CD4-positive, alpha-beta T cell treated with Interleukin-6 for 4 hours (primary cell): ENCODE data around the gene FGF2.

Source experiments
- DNase-seq: peaks from one replicate; pipeline ENCODE4 v3.0.0-alpha.2; 2020; ENCODE audit warnings: mixed read lengths

FGF2 gene

DNA sequence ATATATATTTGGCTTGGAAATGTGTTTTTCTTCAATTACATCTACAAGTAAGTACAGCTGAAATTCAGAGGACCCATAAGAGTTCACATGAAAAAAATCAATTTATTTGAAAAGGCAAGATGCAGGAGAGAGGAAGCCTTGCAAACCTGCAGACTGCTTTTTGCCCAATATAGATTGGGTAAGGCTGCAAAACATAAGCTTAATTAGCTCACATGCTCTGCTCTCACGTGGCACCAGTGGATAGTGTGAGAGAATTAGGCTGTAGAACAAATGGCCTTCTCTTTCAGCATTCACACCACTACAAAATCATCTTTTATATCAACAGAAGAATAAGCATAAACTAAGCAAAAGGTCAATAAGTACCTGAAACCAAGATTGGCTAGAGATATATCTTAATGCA is 69.6 kb downstream of the FGF2 start:
- DNase-seq: no peak

DNA sequence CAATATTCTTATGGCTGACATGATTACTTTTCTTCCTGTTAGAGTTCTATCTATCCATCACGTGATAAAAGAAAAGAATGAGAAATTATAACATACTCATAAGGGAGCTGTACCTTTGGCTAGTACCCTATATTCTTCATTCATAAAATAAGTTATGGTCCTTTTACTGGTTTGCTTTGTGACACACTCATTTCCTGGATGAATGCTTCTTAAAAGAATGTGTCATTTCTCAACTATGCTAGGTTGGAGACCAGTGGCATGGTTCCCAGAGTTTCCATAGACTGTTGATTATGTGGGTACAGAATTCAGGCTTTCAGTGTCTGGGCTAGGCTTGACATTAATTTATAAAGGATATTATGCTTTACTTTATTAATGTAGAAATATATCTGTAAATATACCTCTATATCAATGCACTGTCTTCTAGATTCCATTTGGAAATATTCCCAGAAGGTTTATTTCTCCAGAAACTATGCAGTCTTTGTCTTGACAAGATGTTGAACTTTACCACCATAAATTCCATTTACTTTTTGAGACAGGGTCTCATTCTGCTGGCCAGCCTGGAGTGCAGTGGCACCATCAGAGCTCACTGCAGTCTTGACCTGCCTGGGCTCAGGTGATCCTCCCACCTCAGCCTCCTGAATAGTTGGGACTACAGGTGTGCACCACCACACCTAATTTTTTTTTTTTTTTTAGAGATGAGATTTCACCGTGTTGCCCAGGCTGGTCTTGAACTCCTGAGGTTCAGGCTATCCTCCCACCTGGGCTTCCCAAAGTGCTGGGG is 71.9 kb downstream of the FGF2 start:
- no peak for DNase-seq

DNA sequence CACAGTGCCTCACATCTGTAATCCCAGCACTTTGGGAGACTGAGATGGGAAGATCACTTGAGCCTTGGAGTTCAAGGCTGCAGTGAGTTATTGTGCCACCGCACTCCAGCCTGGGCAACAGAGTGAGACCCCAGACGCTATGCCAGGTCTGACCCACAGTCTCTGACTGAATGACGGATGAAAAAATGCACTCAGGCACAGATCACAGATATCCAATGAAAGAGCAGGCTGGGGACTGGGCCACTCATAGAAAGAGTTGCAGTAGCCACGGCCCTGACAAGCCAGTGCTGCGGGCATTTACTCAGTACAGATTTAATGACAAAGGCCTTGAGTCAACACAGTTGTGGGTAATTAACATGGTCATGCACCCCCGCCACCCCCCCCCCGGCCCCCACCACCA is 73.1 kb downstream of the FGF2 start:
- no peak for DNase-seq

DNA sequence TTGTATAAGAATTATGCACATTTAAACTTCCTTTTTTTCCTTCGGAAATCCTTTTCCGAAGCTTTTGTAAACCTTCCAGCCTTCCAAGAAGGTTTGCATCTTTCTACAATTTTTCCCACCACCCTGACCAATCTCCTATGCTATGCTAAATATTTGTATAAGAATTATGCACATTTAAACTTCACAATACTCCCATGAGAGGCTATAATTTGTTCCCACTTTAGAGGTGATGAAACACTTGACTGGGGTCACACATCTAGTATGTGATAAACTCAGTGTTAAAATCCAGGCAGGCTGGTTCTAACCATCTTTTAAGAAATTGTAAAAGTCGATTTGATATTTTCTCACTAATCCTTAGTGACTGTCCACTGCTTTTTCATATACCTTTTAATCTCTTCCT is 73.7 kb downstream of the FGF2 start:
- DNase-seq: no peak

DNA sequence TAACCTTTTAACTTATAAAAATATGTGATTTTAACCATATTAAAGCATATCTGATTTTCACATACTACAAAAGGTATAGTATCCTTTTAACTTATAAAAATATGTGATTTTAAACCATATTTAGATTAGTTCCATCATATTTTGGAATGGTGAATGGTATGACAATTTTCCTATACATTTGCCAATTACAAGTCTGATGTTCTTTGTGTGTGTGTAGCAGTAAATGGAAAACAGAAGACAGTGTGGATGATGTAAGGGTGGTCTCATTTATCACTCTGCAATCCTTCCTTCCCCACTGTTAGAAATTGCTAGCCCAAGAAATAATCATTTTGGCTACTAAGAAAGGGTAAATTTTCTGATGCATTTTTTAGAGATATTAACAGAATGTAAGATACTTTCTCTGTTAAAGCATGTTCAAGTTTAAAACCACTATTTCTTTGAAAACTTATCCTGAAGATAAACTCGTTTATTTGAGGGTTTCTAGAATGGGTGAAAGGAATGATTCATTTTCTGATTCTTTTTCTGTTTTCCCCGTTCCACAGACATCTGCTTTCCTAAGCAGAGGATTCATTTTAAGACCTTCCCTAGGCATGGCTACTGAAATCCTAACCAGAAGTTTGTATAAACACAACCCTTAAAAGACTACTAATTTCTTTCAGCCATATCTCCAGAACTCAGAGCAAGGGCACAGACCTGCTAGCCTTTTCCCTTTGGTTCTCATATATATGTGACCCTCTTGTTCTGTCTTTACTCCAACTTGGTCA is 74.8 kb downstream of the FGF2 start:
- no peak for DNase-seq

DNA sequence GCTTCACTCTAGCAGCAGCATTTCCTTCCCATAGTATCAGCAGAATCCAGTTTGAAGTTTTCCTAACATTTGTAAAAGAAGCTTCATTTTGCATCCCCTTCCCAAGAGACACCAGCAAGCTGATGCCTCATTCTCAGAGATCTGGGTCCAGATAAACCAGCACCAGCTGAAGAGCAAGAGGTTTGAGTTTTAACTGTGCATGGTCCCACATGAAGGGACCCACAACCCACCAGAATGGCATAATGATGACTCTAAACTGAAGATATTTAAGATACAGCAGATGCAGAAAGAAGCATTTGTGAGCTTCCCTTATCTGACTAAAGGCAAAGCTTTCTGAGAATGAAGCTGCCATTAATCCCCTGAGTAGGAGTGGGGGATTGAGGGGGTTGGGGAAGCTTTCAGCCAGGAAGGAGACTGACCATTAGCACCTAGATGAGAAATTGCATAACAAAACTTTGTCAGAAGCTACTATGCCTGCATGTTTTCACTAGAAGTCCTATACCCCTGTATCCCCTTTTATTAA is 77.2 kb downstream of the FGF2 start:
- DNase-seq: no peak

DNA sequence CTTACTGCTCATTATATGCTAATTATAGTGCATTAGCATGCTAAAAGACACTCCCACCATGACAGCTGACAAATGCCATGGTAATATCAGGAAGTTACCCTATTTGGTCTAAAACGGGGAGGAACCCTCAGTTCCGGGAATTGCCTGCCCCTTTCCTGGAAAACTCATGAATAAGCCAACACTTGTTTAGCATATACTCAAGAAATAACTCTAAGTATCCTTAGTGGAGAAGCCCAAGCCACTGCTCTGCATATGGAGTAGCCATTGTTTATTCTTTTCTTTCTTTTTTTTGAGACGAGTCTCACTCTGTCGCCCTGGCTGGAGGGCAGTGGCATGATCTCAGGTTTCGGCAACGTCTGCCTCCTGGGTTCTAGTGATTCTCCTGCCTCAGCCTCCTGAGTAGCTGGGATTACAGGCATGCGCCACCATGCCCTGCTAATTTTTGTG is 80.3 kb downstream of the FGF2 start:
- DNase-seq: no peak

DNA sequence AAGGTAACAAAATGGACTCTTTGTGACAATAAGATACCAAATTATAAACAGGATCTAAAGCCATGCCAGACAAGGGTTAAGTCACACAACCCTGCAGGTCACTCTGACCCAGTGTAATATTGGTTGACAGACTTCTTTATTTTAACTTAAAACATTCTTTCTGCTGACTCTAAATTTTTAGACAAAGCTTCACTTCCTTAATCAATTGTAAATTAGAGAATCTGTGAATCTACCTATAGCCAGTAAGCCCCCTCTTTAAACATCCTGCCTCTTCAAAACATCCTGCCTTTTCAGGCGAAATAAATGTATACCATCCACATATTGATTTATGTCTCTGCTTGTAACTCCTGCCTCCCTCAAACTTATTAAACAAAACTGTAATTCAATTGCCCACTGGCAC is 81.6 kb downstream of the FGF2 start:
- no peak for DNase-seq

DNA sequence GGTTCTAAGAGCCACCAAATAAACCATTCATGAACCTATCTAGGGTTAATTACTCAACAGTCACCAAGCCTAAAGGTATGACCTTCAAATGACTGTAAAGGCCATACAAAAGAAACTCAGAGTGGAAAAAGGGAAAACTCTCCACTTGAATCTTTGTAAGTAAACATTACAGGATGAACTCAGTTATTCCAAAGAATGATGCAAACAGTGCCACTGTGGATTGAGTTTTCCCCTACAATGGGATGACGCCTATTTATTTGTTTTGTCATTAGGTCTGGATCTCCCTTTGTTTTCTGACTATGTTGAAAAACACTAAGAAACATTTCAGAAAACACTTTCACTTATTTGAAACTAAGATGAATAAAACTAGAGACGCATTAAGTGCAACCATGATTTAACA is 83.1 kb downstream of the FGF2 start:
- no peak for DNase-seq

DNA sequence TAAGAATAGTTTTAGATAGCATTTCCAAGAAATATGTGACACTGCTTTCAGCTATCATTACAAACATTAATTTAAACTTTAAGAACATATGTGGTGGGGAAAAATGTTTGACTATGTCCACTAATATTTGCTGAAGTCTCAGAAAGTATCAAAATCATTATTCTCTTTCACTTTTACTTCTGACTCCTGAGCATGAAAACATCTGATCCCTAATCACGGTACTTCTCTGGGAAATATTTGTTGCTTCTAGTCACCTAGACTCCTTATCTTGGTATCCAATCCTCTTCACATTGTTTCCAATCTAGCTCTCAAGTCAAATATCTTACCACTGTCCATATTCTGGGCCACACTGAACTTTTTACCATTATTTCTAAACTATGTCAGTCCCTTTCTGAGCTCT is 85.0 kb downstream of the FGF2 start:
- DNase-seq: no peak

DNA sequence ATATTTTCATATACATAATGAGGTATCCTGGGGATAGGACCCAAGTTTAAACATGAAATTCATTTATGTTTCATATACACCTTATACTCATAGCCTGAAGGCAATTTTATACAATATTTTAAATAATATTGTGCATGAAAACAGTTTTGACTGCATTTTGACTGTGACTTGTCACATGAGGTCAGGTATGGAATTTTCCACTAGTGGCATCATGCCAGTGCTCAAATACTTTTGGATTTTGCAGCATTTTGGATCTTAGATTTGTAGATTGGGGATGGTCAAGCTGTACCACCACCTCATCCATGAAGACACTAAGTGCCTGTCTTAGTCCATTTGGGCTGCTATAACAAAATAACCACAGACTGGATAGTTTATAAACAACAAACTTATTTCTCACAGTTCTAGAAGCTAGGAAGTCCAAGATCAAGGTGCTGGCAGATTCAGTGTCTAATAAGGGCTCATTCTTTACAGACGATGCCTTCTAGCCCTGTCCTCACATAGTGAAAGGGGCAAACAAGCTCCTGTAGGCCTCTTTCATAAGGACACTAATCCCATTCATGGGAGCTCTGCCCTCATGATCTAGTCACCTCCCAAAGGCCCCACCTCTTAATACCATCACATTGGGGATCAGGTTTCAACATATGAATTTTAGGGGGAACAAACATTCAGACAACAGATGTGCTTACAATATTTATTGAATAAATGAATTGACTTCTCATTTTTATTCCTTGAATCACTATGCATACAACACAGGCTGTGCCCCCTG is 86.4 kb downstream of the FGF2 start:
- DNase-seq: no peak

DNA sequence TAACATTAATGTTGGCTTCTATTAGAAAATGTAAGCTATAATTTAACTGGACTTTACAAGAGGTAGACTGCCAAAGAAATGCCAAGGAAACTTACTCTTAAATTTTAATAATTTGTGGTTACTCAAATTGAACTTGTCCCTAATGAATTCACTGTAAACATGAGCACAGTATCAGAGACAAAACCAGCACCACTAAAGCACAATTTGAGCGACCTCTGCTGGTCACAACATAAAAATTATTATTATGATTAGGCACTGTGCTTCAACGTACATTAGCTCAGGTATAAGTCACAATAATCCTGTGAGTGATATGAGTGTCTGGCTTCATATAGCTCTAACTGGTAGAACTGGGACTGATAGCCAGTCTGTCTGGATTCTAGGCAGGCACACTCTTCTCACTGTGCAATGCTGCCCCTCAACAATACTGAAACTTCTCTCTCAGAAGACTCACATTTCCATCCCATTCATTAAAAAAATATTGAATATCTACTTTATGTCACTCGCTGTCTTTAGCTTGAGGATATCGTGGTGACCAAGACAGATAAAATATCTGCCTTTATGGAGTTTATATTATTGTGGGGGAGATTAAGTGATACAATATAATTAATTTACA is 87.8 kb downstream of the FGF2 start:
- DNase-seq: peak; percentile 44

DNA sequence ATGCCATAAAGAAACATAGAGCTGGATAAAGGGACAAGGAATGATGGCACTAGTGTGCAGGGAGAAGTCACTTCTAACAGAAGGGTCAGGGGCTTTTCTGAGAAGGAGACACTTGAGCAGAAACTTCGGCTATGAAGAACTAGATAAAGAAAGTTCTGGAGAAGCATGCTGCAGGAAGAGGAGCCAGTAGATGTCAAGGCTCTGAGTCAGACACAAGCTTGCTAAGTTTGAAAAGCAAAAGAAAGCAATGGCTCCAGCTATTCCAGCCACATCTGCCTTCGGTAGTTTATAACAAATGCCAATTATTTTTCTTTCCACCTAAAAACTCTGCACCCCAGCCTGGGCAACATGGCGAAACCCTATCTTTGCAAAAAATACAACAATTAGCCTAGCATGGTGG is 88.3 kb downstream of the FGF2 start:
- no peak for DNase-seq

DNA sequence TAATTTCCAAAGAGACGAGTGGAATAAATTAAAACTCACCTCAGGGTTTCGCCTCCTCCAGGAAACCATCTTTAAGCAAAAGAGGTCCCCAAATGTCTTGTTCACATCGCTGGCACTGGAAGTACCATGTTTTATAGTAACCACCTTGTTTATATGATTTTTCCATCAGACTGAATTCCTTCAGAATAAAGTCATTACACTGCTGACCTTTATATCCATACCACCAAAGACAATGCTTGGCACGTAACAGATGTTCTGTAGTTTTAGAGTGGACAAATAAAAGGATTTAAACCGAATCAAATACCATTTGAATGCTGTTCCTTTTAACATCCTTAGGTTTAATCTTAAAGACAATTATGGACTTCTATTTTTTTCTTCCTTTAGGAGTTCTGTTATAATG is 91.1 kb downstream of the FGF2 start:
- no peak for DNase-seq

DNA sequence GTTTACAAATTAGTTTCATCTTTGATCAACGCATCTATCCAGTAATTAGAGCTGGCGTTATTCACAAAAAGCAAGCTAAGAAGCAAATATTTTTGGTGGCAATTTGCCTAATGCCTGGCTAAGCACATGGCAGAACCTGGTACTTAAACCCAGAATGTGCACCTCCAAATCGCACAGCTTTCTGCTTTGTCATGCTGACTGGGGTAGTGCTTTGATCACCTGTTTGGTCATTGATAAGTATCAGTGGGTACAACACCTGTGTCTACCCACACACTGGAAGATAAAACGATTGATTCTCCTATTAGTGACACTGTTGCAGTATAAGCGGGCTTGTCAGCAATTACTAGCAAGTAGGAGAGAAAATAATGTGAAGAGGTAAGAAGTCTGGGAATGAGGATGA is 93.8 kb downstream of the FGF2 start:
- DNase-seq: no peak

DNA sequence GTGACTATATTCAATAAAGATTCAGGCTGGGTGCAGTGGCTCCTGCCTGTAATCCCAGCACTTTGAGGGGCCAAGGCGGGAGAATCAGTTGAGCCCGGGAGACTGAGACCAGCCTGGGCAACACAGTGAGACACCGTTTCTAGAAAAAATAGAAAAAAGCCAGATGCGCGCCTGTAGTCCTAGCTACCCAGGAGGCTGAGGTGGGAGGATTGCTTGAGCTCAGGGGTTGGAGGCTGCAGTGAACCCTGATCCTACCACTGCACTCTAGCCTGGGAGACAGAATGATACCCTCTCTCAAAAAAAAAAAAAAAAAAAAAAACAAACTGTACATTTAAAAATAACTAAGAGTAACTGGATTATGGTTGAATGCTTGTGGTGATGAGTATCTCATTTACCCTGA is 94.7 kb downstream of the FGF2 start:
- DNase-seq: no peak

DNA sequence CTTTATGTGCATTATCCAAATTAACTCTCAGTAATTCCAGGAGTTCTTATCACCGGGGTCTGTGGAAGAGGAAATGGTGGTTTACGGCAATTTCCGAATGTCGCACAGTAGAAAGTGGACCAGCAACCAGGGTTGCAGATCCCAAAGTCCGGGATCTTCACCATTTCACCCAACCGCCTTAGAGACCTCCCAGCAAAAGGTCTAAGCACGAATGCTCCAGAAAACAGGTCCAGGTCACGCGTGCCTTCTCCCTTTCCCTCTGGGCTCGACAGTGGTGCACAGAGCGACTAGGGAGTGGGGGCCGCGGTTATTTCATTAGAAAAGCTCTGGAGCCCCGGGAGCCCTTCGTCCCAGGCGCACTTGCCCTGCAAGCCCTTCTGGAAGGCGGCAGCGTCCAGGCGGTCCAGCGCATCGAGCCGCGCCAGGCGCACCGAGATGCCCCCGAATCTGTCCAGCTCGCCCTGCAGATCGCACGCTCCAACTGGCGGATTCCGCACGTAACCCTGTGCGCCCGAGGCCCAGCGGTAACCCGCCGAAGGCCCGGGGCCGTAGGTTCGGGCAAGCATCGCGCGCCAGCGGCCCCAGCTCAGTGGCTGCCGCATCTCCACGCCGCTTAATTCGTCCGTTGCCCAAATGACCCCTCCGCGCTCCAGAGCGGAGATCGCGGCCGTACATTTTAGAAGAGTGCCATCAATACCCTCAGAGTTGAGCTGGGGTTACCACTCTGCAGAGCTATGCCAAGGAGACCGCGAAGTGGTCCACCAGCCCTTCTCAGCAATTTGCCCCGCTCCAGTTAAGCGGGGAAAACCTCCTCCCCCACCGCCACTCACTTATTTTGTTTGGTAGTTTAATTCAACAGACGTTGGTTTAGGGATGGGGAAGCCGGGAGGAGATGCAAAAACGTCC is 95.6 kb downstream of the FGF2 start, which contains the start of gene NUDT6:
Gene NUDT6, minus strand, starts transcription at position 627 of the 906 bp plus-strand sequence. Its CDS starts 25 bp downstream, at position 602.
- peak; percentile 39 for DNase-seq

DNA sequence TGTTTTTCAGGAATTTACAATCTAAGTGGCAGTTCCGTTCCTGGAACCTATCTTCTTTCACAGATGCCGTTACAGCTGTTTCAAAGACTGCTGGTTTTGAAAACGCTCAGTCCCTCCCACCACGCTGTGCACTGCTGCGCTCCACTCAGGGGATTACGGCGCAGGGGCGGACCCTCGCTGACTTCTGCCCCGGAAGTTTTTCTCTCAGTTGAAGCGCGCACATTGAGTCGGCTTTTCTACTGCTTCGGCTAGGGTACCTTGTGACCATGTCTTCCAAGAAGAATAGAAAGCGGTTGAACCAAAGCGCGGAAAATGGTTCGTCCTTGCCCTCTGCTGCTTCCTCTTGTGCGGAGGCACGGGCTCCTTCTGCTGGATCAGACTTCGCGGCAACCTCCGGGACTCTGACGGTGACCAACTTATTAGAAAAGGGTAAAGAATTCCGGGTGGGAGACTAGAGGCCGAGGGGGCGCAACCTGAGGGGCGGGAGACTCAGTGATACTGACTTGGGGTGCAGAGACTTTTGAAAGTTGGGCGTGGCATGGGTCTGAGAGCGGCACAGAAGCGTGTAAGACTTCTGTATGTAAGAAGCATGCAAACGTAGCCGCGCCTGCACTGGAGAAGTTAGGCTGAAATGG is 96.4 kb downstream of the FGF2 start:
- peak; percentile 88 for DNase-seq

DNA sequence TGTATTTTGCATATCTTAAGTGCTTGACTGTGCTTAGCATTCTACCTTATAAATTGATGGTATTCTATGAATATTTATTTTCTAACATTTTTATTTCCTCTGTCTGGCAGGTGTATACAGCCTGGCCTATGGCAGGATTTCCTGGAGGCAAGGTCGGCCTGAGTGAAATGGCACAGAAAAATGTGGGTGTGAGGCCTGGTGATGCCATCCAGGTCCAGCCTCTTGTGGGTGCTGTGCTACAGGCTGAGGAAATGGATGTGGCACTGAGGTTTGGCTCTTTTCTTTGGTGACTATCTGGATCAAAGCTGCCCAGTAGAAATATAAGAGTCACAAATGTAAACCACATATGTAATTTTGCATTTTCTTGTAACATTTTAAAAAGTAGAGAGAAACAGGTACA is 102.3 kb downstream of the FGF2 start:
- DNase-seq: no peak

DNA sequence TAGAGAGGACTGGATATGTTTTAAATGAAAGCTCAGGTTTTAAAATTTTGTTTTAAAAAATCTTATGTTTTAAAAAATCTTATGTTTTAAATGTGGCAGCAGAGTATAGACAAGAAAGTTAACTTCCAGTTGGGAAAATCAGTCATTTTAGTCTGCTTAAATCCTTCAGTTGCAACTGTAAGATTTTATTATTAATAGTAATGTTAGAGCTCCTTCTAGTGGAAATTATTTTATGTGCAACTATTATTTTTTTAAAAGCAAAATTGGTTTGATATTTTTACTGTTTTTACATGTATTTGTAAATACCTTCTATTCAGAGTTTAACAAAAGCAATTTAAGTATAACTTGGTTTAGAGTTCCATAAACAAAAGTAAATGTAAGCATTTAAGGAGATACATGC is 104.2 kb downstream of the FGF2 start:
- DNase-seq: no peak

DNA sequence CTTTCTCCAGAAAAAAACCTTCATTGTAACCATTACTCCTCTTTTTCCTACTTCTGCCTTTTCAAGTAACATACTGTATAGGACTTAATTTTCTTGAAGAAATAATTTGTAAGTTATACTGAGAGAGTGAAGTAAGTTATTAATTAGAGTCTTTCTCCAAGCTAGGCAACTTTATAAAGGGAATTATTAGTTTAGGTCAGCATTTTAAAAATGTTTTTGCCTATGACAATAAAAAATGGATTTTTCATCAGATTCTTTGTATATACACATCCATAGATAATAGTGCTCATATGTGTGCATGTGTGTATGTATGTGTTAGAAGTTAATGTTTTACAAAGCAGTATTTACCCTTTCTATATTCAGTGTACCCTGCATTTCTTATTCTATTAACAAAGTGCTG is 106.1 kb downstream of the FGF2 start:
- DNase-seq: no peak
